GM19035 (cell line): Measurements from ENCODE around the gene RPL7L1.
A peak's percentile ranks its signal among the peaks of the same experiment; 100 is the strongest.
"Not testable (repeated sequence)": the region's sequence is repeated elsewhere in the genome, so short reads cannot be mapped to it uniquely, and the experiment has no call there.

Experiments
- ATAC-seq: cut with Tn5 transposase; IDR thresholded peaks from one replicate; pipeline ENCODE4 v1.9.1; 2021; ENCODE audit not compliant: unreplicated experiment

Gene RPL7L1

DNA sequence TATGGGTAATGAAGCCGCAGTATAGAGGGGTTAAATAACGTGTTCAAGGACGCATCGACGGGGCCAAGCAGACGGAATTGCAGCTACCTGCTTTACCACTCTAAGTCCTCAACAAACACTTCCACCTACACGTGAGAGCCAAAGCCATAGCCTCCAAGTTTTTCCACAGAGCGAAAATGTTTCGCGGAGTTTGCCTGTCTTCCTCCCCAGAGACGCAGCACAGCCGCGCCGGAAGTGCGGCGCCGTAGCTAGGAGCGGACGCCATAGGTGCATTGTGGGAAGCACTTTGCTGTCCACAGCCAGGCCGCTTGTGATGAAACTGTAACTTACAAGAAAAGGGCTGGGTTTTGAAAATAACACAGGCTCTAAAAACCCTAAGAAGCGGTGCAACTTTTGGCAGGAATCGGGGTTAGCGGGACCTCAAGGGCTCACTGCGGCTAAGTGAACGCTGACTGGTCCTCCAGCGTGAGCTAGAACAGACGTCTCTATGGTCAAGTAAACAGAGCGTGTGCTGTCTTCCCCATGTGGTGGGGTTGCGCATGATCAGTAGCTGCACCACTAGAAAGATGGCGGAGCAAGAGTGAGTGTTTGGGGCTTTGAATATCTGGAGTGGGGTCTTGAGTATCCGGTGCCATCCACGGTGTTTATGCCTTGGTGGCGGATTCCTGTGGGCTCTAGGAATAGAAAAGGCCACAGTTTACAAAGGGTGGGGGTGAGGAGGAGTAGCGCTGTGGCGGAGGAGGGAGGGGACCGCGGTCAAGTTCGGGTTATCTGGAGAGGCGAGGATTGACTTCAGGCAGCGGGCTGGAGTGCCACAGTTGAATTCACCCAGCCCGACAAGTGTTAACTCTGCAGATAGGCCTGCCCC lies at the start of gene RPL7L1:
Gene RPL7L1 (plus strand): TSS at position 245 of the 868 bp plus-strand sequence. CDS start 295 bp downstream, at position 540.
- peak; percentile 95 for ATAC-seq

DNA sequence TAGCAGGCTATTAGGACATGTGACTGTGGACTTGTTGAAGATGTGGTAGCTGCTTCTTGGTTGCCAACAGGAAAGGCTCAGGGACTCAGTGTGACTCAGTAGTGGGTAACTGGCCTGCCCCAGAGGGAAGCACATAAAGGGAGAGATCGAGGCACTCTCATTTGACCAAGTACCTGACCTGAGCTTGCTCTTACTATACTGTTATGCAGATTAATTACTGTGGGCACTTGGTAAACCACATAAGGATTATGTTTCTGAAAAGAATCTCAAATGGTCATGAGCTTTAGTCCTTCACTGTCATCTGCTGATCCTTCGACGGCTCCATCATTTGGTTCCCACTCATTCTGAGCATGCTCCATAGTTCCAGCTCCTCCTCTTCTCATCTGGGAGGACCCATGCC lies 48.2 kb upstream of the RPL7L1 start:
- no peak for ATAC-seq

DNA sequence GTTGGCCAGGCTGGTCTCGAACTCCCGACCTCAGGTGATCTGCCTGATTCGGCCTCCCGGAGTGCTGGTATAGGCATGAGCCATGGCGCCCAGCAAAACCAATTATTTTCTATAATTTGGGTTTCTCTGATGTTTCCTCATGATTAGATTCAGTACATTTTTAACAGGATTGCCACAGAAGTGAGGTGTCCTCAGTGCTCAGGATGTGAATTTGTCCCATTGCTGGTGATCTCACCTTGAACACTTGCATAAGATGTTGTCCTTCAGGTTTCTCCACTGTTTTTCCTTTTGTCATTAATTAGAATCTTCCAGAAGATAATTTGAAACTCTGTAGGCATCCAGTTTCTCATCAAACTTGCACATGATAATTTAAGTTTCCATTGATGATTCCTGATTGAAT lies 45.4 kb upstream of the RPL7L1 start:
- no peak for ATAC-seq

DNA sequence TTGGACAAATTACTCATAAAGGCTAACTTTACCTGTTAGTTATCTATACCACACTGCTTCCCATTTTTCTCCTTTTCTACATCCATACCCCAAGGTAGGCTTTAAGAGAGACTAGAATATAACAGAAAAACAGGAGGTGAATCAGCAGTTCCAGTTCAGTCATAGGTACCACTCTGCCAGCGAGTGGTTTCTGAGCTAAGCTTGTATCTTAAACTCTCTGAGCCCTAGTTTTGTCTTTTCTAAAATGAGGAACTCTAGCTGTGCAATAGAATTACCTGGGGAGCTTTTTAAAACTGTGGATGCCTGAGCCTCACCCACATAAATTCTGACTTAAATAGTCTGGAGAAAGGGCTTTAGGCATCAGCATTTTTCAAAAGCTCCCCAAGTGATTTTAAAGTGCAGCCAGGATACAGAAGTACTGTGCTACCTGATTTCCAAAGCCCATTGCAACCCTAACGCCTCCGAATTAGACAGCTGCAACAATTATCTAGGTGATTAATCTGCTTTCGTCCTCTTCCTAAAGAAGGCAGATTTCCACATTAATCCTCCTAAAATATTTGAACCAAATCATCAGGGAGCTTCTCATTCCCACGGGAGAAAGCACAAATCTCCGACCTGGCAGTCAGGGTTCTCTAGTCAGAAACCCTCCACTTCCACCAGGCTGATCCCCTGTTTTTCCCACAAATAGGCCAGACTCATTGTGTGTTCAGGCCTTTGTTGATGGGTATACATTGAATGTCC lies 37.4 kb upstream of the RPL7L1 start:
- ATAC-seq, result no peak

DNA sequence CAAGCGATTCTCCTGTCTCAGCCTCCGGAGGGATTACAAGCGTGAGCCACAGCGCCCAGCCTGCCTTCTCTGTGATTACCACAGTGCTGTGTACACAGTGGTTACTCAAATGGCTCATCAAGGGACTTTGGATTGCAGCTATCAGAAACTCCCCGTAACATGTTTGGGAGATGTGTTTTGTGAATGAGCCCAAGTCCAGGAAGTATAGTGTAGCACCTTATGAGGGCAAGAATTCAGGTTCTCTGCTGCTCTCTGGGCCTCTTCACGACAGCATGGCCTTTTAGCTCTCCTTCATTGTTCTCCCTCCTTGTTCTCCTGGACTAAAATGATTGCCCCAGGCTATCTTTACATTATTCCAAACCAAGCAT lies 34.1 kb upstream of the RPL7L1 start:
- no peak for ATAC-seq

DNA sequence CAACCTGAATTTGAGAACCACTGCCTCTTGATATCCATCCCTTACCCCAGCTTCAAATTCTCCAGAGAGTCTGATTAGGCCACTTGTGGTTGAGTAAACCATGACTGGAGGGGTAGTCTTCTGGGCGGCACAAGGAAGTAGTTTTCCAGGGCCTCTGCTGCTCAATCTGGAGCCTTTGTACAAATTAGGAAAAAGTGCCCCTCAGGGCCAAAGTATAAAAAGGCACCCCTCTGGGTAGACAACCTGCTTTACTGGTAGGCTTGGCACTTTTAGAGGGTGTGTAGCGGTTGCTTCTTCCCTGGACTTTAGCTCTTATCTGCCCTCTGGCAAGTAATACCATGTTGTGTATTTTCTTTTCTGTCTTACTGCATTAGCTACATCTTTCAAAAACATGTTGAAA lies 32.9 kb upstream of the RPL7L1 start:
- no peak for ATAC-seq

DNA sequence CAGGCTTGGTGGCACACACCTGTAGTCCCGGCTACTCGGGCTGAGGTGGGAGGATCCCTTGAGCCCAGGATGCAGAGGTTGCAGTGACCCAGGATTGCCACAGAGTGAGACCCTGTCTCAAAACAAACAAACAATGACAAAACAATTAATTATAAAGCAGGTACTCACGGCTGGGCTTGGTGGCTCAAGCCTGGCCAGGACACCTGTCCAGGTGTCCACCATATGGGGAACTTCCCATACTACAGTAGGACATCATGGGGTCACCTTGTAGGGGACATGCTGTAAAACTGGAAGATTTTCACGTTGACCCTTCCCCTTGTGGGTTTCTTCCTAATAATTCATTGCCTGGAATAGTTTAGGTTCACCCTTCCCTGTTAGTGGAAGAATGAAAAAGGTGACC lies 30.7 kb upstream of the RPL7L1 start:
- no peak for ATAC-seq

DNA sequence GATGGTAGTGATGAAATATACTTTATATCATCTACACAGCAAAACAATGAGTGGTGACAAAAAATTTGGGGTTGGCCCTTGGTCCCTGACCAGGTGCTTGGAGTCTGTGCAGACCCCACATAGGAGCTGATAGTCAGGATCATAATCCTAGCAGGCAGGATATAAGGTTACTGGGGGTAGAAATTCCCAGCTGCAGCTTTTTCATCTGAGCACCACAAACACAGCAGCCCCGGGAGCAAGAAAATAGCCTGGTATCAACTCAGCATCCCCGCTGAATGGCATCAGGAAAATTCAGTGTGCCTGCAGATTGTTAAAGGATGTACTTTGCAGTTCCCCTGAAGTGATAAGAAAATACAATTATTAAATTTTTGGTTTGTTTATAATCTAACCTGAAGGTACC lies 27.8 kb upstream of the RPL7L1 start:
- ATAC-seq, result no peak

DNA sequence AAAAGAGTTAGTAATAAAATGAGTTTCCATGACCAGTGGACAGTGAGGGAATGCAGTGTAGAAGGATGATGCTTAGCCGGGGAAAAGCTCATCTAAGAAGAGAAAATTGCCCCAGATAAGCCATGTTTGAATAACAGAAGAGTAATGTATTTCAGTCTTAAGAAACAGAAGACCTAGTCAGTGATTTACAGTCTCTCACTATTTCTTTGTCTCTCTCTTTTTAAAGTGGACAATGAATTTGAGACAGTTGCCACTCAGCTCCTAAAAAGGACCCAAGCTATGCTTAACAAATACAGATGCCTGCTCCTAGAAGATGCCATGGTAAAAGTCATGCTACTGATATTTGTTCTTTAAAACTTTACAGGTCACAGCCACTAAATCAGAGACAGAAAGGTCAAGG lies 19.4 kb upstream of the RPL7L1 start:
- no peak for ATAC-seq

DNA sequence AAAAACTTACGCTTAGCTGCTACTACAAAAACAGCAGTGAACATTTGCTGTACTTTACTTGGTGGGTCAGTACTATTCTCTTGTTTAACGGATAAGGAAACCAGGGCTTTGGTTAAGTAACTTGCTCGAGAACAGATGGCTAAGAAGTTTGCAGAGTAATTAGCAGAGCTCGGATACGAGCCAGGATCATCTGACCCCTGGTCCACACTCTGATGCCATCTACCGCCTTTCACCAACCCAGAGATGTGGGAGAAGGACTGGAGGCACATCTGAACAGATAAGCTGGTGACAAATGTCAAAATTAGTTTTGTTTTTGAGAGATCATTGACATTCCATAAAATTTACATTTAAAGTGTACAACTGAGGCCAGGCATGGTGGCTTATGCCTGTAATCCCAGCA lies 18.9 kb upstream of the RPL7L1 start:
- no peak for ATAC-seq

DNA sequence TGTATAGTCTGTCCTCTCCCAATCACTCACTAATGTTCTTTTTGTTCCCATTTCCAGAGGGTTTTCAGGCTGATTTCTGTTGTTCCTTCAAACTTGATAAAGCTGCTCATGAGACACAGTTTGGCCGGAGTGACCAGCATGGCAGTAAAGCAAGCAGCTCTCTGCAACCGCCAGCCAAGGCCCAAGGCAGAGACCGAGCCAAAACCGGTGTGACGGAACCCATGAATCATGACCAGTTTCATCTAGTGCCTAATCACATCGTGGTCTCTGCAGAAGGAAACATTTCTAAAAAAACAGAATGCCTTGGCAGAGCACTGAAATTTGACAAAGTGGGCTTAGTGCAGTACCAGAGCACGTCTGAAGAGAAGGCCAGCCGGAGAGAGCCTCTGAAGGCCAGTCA lies 14.8 kb upstream of the RPL7L1 start:
- no peak for ATAC-seq

DNA sequence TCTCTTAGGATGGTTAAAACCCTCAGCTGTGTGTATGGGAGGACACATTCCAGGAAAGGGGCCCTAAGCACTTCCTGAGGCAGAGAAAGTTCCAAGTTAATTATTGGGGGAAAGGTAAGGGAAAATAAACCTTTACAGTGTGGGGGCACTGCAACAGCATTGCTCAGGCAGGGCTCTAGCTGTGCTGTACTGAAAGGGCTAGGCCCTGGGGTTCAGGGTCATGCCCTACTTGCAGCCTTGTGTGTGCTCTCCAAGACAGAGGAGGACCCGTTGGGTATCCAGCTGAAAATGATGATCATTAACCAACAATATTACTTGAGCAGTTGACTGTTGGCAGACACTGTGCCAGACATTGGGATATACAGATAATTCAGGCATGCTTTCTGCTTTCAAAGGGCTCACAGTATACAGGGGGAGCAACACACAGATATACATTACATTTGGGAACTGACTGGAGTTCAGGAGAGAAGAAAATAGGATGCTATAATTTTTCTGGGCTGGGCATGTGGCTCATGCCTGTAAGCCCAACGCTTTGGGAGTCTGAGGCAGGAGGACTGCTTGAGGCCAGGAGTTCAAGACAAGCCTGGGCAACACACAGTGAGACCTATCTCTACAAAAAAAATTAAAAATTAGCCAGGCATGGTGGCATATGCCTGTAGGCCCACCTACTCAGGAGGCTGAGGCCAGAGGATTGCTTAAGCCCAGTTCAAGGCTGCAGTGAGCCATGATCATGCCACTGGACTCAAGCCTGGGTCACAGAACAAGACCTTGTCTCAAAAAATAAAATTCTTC lies 9.1 kb upstream of the RPL7L1 start:
- ATAC-seq, result no peak

DNA sequence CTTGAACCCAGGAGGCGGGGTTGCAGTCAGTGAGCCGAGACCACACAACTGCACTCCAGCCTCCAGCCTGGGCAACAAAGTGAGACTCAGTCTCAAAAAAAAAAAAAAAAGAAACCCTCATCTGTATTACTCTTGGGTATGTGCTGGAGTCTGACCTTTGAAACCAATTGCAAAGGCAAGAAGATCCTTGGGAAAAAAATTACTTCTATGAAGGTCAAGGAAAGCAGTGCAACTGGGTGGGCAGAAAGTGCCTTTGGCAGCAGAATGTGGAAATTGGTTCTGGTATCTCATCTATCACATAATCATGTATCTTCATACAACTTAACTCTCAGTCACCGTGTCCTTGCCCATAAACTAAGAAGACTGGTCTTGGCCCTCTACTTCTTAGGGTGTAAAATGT lies 7.7 kb upstream of the RPL7L1 start:
- ATAC-seq, result no peak

DNA sequence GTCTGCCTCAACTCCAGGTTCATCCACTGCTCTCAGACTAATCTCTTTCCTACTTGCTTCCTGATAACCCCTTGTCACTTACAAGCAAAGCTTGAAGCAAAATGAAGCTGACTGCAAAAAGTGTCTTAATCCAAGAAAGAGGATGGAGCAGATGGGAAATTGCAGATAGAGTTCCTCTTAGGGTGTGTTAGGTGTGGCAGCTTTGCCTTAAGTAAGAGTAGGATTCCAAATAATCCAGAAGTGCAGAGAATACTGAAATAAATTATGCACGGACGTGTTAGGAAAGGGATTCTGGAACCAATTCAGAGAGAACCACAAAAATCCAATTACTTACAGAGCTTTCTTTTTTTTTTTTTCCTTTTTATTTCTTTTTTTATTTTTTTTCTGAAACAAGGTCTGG lies 6.1 kb upstream of the RPL7L1 start:
- no peak for ATAC-seq

DNA sequence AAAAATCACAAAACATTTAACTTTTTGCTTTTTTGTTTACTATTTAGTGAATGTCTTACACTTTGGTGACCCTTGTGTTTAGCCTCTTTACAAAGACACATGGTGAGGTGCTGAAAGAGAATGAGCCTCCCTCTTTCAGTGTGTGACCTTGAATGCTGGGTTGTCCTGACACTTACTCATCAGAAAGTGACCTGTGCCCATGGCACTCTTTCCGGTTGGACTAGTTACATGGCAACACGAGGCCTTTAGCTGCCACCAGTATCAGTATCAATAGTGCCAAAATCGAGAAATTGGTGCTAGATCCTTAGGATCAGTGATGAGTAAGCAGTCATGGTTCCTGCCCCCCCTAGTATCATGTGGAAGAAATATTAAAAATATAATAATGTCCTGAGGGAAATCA lies 1.7 kb upstream of the RPL7L1 start:
- ATAC-seq, result no peak

DNA sequence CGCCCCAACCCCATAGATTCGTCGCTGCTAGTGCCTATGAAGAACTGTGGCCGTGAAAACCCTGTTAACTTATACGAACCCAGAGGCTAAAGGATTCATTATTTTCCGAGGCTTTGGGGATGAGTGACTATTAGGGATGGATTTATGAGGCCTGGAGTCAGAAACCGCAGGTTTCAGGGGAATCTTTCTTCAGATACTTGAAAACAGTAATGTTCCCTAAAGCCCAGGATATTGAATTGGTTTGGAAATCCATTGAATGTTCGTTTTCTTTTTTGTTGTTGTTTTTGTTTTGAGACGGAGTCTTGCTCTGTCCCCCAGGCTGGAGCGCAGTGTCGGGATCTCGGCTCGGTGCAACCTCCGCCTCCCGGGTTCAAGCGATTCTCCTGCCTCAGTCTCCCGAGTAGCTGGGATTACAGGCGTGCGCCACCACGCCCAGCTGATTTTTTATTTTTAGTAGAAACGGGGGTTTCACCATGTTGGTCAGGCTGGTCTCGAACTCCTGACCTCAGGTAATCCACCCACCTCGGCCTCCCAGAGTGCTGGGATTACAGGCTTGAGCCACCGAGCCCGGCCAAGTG lies 913 bp downstream of the RPL7L1 start:
- ATAC-seq, result not testable (repeated sequence)

DNA sequence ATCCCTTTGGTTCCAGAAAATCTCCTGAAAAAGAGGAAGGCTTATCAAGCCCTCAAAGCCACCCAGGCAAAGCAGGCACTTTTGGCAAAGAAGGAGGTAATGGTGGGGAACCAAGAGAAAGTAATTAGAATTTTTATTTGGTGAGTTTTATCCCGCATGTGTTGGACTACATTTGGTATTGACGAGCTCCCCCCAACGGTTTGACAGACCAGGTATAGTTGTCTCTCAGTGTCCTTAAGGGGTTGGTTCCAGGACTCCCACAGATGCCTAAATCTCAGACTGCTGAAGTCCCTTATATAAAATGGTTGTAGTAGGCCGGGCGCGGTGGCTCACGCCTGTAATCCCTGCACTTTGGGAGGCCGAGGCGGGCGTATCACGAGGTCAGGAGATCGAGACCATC lies 1.5 kb downstream of the RPL7L1 start:
- not testable (repeated sequence) for ATAC-seq

DNA sequence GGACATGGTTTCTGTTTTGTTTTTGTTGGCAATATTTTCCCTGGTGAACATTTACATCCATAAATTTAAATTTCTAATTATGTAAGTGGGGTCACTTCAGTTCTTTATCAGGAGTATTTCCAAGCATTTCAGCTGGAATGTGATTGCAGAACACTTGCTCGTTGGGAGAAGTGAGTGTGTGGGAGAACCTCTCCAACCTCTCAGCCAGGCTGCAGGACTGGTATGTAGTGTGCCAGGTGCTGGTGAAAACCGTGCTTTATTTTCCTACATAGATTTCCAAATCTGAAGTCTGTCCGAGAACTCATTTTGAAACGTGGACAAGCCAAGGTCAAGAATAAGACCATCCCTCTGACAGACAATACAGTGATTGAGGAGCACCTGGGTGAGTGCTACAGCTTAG lies 6.3 kb downstream of the RPL7L1 start:
- no peak for ATAC-seq

DNA sequence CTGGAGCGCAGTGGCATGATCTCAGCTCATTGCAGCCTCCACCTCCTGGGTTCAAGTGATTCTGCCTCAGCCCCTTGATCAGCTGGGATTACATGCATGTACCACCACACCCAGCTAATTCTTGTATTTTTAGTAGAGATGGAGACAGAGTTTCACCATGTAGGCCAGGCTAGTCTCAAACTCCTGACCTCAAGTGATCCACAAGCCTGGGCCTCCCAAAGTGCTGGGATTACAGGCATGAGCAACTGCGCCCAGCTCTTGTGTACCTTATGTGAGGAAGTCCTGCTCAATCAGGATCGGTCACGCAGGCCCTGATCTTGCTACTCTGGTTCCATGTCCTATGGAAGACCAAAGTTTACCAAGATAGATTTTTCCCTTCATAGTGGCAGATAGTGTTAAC lies 8.8 kb downstream of the RPL7L1 start:
- not testable (repeated sequence) for ATAC-seq

DNA sequence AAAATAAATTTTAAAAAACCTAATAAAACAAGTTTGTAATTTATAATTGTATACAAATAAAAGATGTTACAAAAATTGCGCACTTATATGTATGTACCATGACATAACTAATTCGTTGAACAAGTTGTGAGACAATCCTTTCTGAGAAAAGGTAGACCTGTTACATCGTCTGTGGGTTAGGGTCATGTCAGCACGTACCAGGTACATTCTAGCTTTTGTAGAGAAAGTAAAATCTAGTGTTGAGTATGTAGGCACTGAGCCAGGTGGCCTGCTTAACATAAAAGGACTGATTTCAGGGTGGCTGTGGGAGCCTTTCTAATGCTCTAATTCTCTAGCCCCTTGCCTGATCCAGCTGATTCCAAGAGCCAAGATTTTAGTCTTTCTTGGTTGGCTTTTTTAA lies 10.4 kb downstream of the RPL7L1 start:
- ATAC-seq, result no peak
